ENCODE data around the gene SURF4. TPM values are rescaled to one million over a fixed set of nuclear protein-coding genes. Genes with fewer than 3 reads are reported as not detected.

SURF4 gene
- 100 to 1,000 TPM; 315 to 380 TPM for total RNA-seq

GRCh38 chr9:133375724-133376654 lies at the start of gene SURF4, which contains the start of gene STKLD1:
Gene SURF4 (minus strand): TSS chr9:133376060. CDS start chr9:133375969, 91 bp downstream.
Gene STKLD1 (plus strand): TSS chr9:133376366. CDS start chr9:133376474, 108 bp downstream.
- H3K4me3 Mint-ChIP-seq: peak within 1 kb of the TSS; percentile 94
- ATAC-seq (replicated peaks): peak; percentile 73
- H3K4me1 Mint-ChIP-seq: peaks cover 12% of the 10 kb centered on the region
- peaks cover 43% of the 10 kb centered on the region for H3K36me3 Mint-ChIP-seq (ENCODE audit: low read depth)
- no peaks in the 10 kb centered on the region for H3K9me3 Mint-ChIP-seq
- H3K27ac Mint-ChIP-seq: peak within 1 kb of the TSS; percentile 92
- H3K27me3 Mint-ChIP-seq: no peaks in the 10 kb centered on the region

DNA sequence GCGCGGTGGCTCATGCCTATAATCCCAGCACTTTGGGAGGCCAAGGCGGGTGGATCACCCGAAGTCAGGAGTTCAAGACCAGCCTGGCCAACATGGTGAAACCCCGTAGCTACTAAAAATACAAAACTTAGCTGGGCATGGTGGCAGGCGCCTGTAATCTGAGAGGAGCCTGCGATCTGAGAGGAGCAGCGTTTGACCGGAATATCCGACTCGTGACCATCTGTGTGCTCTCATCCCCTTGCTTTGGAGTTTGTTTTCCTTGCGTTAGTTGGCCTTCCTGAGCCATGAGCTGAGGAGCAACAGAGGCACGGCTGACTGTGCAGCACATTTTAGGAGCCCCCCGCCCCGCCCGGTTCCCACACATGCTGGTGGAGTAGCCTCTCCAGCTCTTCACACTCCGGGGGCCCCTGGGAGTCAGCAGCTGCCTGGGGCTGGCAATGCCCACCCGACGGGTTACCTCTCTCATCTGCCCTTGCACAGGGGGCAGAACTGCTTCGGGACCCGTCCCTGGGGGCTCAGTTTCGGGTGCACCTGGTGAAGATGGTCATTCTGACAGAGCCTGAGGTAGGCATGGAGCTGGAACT lies 49.3 kb upstream of the SURF4 start:
- no peak for ATAC-seq (replicated peaks)
- Mint-ChIP-seq H3K27ac (no peak overlapping the region), H3K36me3 (ENCODE audit: low read depth) (no peaks in the 10 kb centered on the region), H3K4me1 (peaks cover 13% of the 10 kb centered on the region), H3K9me3 (no peaks in the 10 kb centered on the region), H3K4me3 (no peak overlapping the region), H3K27me3 (peaks cover 20% of the 10 kb centered on the region)

GRCh38 chr9:133424187-133424586 lies 48.3 kb upstream of the SURF4 start:
- peaks cover 20% of the 10 kb centered on the region for H3K27me3 Mint-ChIP-seq

DNA sequence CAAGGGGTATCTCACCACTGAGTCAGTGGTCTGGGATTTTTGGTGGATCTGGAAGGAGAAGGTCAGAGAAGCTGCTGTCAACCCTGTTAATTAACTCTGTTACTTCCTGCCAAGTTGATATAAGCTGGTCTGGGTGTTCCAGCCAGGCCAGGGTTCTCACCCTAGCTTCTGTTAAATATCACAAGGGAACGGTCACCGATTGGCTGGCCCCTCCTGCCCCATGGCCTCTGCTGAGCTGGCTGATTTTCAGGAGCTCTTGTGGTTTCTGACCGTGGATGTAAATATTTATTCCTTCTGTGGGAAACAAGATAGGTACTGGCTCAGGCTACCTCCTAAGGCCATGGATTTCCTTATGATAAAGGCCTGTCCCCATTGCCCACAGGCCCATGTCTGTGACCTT lies 47.4 kb upstream of the SURF4 start:
- no peak overlapping the region for H3K4me3 Mint-ChIP-seq
- ATAC-seq (replicated peaks): no peak
- peaks cover 20% of the 10 kb centered on the region for H3K27me3 Mint-ChIP-seq
- H3K27ac Mint-ChIP-seq: peak overlapping the region; percentile 43
- no peaks in the 10 kb centered on the region for H3K36me3 Mint-ChIP-seq (ENCODE audit: low read depth)
- H3K9me3 Mint-ChIP-seq: no peaks in the 10 kb centered on the region
- H3K4me1 Mint-ChIP-seq: peaks cover 21% of the 10 kb centered on the region

More at GRCh38 chr9:133424187-133424586, 48.3 kb upstream of the SURF4 start:
- Mint-ChIP-seq H3K36me3 (ENCODE audit: low read depth) (no peaks in the 10 kb centered on the region), H3K9me3 (no peaks in the 10 kb centered on the region), H3K4me1 (peaks cover 17% of the 10 kb centered on the region), H3K4me3 (no peak overlapping the region), H3K27ac (no peak overlapping the region)
- ATAC-seq (replicated peaks): no peak

DNA sequence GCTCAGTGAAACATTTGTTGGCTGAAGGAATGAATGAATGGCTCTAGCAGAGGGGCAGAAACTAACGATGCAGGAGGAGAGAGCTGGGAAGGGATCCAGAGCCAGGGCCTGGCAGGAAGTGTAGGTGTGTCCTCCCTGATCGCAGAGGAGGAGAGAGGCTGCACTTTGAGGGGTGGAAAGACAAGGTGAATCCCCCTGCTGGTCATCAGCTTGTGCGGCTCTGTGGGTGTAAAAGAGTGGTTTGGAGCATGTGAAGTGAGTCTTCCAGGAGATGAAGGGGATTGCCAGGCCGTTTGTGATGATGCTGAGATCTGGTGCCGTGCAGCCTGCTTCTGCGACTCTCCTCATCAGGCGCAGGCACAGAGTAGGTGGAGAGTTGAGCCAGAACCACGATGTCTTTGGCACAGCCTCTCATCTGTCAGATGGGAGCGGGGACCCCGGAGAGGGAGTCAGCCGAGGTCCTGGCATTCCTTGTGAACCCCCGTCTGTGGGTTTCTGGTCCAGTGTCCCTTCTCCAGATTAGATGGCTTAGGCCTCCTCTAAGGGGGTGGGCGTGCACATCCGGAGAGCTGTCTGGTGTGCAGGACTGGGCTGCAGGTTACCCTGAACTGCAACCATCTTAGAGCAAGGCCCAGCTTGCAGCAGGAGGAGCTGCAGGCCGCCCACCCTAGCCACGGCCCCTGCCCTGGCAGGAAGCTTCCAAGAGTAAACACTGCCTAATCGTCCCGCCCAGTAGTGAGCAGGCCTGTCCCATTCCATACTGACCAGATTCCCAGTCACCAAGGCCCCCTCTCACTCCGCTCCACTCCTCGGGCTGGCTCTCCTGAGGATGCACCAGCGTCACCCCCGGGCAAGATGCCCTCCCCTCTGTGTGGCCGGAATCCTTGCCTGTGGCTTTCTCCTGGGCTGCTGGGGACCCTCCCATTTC lies 46.0 kb upstream of the SURF4 start, which contains the start of gene ADAMTS13:
Gene ADAMTS13 (plus strand): TSS at position 753 of the 928 bp plus-strand sequence. CDS start 77 bp downstream, at position 830.
- Mint-ChIP-seq H3K27ac (peak within 1 kb of the TSS; percentile 88), H3K4me3 (peak within 1 kb of the TSS; percentile 78), H3K36me3 (ENCODE audit: low read depth) (peaks cover 1% of the 10 kb centered on the region), H3K9me3 (no peaks in the 10 kb centered on the region), H3K4me1 (peaks cover 21% of the 10 kb centered on the region), H3K27me3 (peaks cover 8% of the 10 kb centered on the region)
- ATAC-seq (replicated peaks): peak; percentile 81

GRCh38 chr9:133420392-133420827 lies 44.5 kb upstream of the SURF4 start:
- Mint-ChIP-seq H3K27ac (peak overlapping the region; percentile 88), H3K27me3 (peaks cover 4% of the 10 kb centered on the region), H3K36me3 (ENCODE audit: low read depth) (peaks cover 16% of the 10 kb centered on the region), H3K4me1 (peaks cover 21% of the 10 kb centered on the region), H3K9me3 (no peaks in the 10 kb centered on the region), H3K4me3 (peak overlapping the region; percentile 78)
- peak; percentile 48 for ATAC-seq (replicated peaks)

- H3K9me3 Mint-ChIP-seq: no peaks in the 10 kb centered on the region
These were observed 43.1 kb upstream of the SURF4 start for GRCh38 chr9:133419005-133419404.

GRCh38 chr9:133417541-133418461 lies 41.9 kb upstream of the SURF4 start, which contains the start of gene REXO4:
Gene REXO4 (minus strand): TSS chr9:133418010. CDS start chr9:133417844, 166 bp downstream.
- H3K36me3 Mint-ChIP-seq (ENCODE audit: low read depth): peaks cover 42% of the 10 kb centered on the region
- peak within 1 kb of the TSS; percentile 91 for H3K27ac Mint-ChIP-seq
- ATAC-seq (replicated peaks): peak; percentile 70
- H3K4me1 Mint-ChIP-seq: peaks cover 34% of the 10 kb centered on the region
- H3K9me3 Mint-ChIP-seq: no peaks in the 10 kb centered on the region
- peak within 1 kb of the TSS; percentile 94 for H3K4me3 Mint-ChIP-seq
- no peaks in the 10 kb centered on the region for H3K27me3 Mint-ChIP-seq

More at GRCh38 chr9:133419005-133419404, 43.1 kb upstream of the SURF4 start:
- H3K27me3 Mint-ChIP-seq: no peaks in the 10 kb centered on the region
- H3K27ac Mint-ChIP-seq: peak overlapping the region; percentile 91
- H3K4me1 Mint-ChIP-seq: peaks cover 31% of the 10 kb centered on the region
- no peak for ATAC-seq (replicated peaks)
- H3K36me3 Mint-ChIP-seq (ENCODE audit: low read depth): peaks cover 30% of the 10 kb centered on the region
- H3K4me3 Mint-ChIP-seq: peak overlapping the region; percentile 94

- Mint-ChIP-seq H3K9me3 (no peaks in the 10 kb centered on the region), H3K4me3 (peak overlapping the region; percentile 94), H3K4me1 (peaks cover 20% of the 10 kb centered on the region), H3K27me3 (no peaks in the 10 kb centered on the region), H3K27ac (peak overlapping the region; percentile 91), H3K36me3 (ENCODE audit: low read depth) (peaks cover 68% of the 10 kb centered on the region)
- ATAC-seq (replicated peaks): no peak
These were observed 39.3 kb upstream of the SURF4 start for GRCh38 chr9:133415170-133415569.

DNA sequence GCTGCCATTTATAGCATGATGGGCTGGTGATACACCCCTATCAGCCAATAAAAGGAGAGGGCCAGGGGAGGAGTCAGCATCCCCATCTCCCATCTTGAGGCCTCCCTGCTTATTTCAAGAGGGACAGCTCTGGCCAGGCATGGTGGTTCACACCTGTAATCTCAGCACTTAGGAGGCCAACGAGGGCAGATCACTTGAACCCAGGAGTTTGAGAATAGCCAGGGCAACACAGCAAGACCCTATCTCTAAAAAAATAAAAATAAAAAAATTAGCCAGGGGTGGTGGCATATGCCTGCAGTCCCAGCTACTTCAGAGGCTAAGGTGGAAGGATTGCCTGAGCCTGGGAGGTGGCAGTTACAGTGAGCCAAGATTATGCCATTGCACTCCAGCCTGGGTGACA lies 32.2 kb upstream of the SURF4 start:
- no peak for ATAC-seq (replicated peaks)
- H3K36me3 Mint-ChIP-seq (ENCODE audit: low read depth): peaks cover 90% of the 10 kb centered on the region
- H3K27ac Mint-ChIP-seq: no peak overlapping the region
- no peak overlapping the region for H3K4me3 Mint-ChIP-seq
- H3K4me1 Mint-ChIP-seq: peaks cover 8% of the 10 kb centered on the region
- H3K9me3 Mint-ChIP-seq: no peaks in the 10 kb centered on the region
- H3K27me3 Mint-ChIP-seq: no peaks in the 10 kb centered on the region

DNA sequence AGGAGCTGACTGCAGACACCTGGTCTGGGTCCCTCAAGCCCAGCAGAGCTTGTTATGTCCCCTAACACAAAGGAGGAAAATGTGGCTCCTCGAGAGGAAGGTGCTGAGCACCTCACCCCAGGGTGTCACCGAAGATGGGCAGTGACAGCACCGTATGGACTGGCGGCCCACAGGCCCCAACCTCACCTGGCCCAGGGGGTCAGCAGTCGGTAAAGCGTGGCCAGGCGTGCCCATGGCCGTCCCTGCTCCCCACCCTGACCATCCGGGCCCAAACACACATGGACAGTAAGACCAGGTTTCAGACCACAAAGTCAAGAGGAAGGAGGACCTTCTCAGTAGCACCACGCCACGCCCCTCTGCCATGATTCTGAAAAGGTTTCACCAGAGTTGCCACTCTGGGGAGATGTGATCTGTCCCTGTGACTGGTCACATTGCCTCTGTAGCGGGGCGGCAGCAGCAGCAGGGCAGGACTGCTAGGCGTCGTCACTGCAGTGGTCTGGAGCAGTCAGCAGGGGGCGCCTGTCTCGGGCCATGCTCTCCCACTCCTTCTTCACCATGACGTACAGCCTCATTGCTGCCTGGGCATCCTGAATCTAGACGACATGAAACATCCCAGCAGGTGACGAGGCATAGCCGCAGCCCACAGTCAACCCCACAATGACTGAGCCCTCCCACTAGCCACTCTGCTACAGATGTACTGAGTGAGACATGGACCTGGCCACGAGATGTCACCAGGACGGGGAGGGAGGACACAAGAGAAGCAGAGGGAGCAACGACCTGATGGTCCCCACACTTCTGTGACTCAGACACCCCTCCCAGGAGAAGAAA lies 30.8 kb upstream of the SURF4 start:
- Mint-ChIP-seq H3K36me3 (ENCODE audit: low read depth) (peaks cover 76% of the 10 kb centered on the region), H3K27ac (peak overlapping the region; percentile 79), H3K27me3 (no peaks in the 10 kb centered on the region), H3K4me3 (peak overlapping the region; percentile 41), H3K4me1 (peaks cover 8% of the 10 kb centered on the region), H3K9me3 (no peaks in the 10 kb centered on the region)
- ATAC-seq (replicated peaks): peak; percentile 99
